HEK293 (cell line): ENCODE measurements around the gene PHF13.

Experiments
- EGR2 ChIP-seq: fragments of 450-650 bp; formaldehyde crosslinking; IDR thresholded peaks from 2 replicates; pipeline ENCODE4 v1.5.1; 2016; ENCODE audit warnings: low read depth, missing biosample characterization, missing genetic modification characterization
- HOXD13 ChIP-seq: sonication (generic); formaldehyde crosslinking; IDR thresholded peaks from 2 replicates; pipeline ENCODE4 v1.8.0; 2022; ENCODE audit warnings: missing genetic modification reagents, borderline replicate concordance
- KLF9 ChIP-seq: fragments of 450-650 bp; formaldehyde crosslinking; IDR thresholded peaks from 2 replicates; pipeline ENCODE4 v1.5.1; 2016; ENCODE audit warnings: missing biosample characterization, missing genetic modification characterization, low read depth
- MZF1 ChIP-seq: fragments of 450-650 bp; formaldehyde crosslinking; IDR thresholded peaks from 2 replicates; pipeline ENCODE4 v1.5.1; 2017; ENCODE audit warnings: missing biosample characterization, missing genetic modification characterization, borderline replicate concordance
- REPIN1 ChIP-seq: fragments of 450-650 bp; formaldehyde crosslinking; IDR thresholded peaks from 2 replicates; pipeline ENCODE4 v1.5.1; 2017; ENCODE audit warnings: missing biosample characterization, missing genetic modification characterization, low read depth
- TRIM28 ChIP-seq: IDR thresholded peaks from 2 replicates; pipeline ENCODE4 v1.6.1; 2011; ENCODE audit warnings: low read length, control low read depth, borderline replicate concordance
- ZBTB20 ChIP-seq: fragments of 450-650 bp; formaldehyde crosslinking; IDR thresholded peaks from 2 replicates; pipeline ENCODE4 v1.5.1; 2016; ENCODE audit warnings: missing biosample characterization, missing genetic modification characterization
- ZBTB48 ChIP-seq: fragments of 450-650 bp; formaldehyde crosslinking; IDR thresholded peaks from 2 replicates; pipeline ENCODE4 v1.5.1; 2016; ENCODE audit warnings: missing biosample characterization, missing genetic modification characterization
- ZEB2 ChIP-seq: fragments of 450-650 bp; formaldehyde crosslinking; IDR thresholded peaks from 2 replicates; pipeline ENCODE4 v1.5.1; 2016; ENCODE audit warnings: missing biosample characterization, missing genetic modification characterization
- ZNF175 ChIP-seq: fragments of 450-650 bp; formaldehyde crosslinking; IDR thresholded peaks from 2 replicates; pipeline ENCODE4 v1.5.1; 2016; ENCODE audit warnings: missing biosample characterization, missing genetic modification characterization
- ZNF221 ChIP-seq: fragments of 450-650 bp; formaldehyde crosslinking; IDR thresholded peaks from 2 replicates; pipeline ENCODE4 v1.5.1; 2017; ENCODE audit warnings: missing biosample characterization, missing genetic modification characterization, borderline replicate concordance
- ZNF23 ChIP-seq: fragments of 450-650 bp; formaldehyde crosslinking; IDR thresholded peaks from 2 replicates; pipeline ENCODE4 v1.5.1; 2016; ENCODE audit warnings: missing biosample characterization, missing genetic modification characterization, borderline replicate concordance
- ZNF248 ChIP-seq: fragments of 450-650 bp; formaldehyde crosslinking; IDR thresholded peaks from 2 replicates; pipeline ENCODE4 v1.5.1; 2017; ENCODE audit warnings: missing biosample characterization, missing genetic modification characterization
- ZNF292 ChIP-seq: fragments of 450-650 bp; formaldehyde crosslinking; IDR thresholded peaks from 2 replicates; pipeline ENCODE4 v1.5.1; 2016; ENCODE audit warnings: low read depth, missing biosample characterization, missing genetic modification characterization, borderline replicate concordance
- ZNF311 ChIP-seq: fragments of 450-650 bp; formaldehyde crosslinking; IDR thresholded peaks from 2 replicates; pipeline ENCODE4 v1.5.1; 2017; ENCODE audit warnings: missing biosample characterization, missing genetic modification characterization, borderline replicate concordance
- ZNF335 ChIP-seq: fragments of 450-650 bp; formaldehyde crosslinking; conservative IDR thresholded peaks from 2 replicates; pipeline ENCODE4 v1.5.1; 2016; ENCODE audit warnings: missing biosample characterization, missing genetic modification characterization
- ZNF354C ChIP-seq: fragments of 450-650 bp; formaldehyde crosslinking; IDR thresholded peaks from 2 replicates; pipeline ENCODE4 v1.5.1; 2016; ENCODE audit warnings: missing biosample characterization, missing genetic modification characterization, low read depth, borderline replicate concordance
- ZNF394 ChIP-seq: fragments of 450-650 bp; formaldehyde crosslinking; IDR thresholded peaks from 2 replicates; pipeline ENCODE4 v1.5.1; 2016; ENCODE audit warnings: missing biosample characterization, missing genetic modification characterization, mild to moderate bottlenecking, moderate library complexity, borderline replicate concordance
- ZNF423 ChIP-seq: fragments of 450-650 bp; formaldehyde crosslinking; IDR thresholded peaks from 2 replicates; pipeline ENCODE4 v1.5.1; 2016; ENCODE audit warnings: missing biosample characterization, missing genetic modification characterization
- ZNF585B ChIP-seq: fragments of 450-650 bp; formaldehyde crosslinking; IDR thresholded peaks from 2 replicates; pipeline ENCODE4 v1.5.1; 2016; ENCODE audit warnings: missing biosample characterization, missing genetic modification characterization
- ZNF76 ChIP-seq: fragments of 450-650 bp; formaldehyde crosslinking; IDR thresholded peaks from 2 replicates; pipeline ENCODE4; 2016; ENCODE audit warnings: low read depth, missing biosample characterization, missing genetic modification characterization, borderline replicate concordance
- ZNF791 ChIP-seq: fragments of 450-650 bp; formaldehyde crosslinking; IDR thresholded peaks from 2 replicates; pipeline ENCODE4 v1.5.1; 2016; ENCODE audit warnings: missing biosample characterization, missing genetic modification characterization
- ZSCAN30 ChIP-seq: fragments of 450-650 bp; IDR thresholded peaks from 2 replicates; pipeline ENCODE4 v1.5.1; 2018; ENCODE audit warnings: missing biosample characterization, mild to moderate bottlenecking, missing genetic modification characterization, moderate library complexity
- TF ChIP-seq, protein P1 (sequence below): fragments of 450-650 bp; formaldehyde crosslinking; optimal IDR thresholded peaks from 2 replicates; pipeline ENCODE3; 2016; ENCODE audit warnings: missing biosample characterization, mild to moderate bottlenecking, missing genetic modification characterization
- TF ChIP-seq, protein P2 (sequence below): fragments of 450-650 bp; formaldehyde crosslinking; IDR thresholded peaks from 2 replicates; pipeline ENCODE4 v1.5.1; 2017; ENCODE audit warnings: missing biosample characterization, missing genetic modification characterization
- TF ChIP-seq, protein P3 (sequence below): fragments of 450-650 bp; formaldehyde crosslinking; IDR thresholded peaks from 2 replicates; pipeline ENCODE4 v1.5.1; 2016; ENCODE audit warnings: missing biosample characterization, missing genetic modification characterization
- TF ChIP-seq, protein P4 (sequence below): fragments of 450-650 bp; formaldehyde crosslinking; IDR thresholded peaks from 2 replicates; pipeline ENCODE4 v1.5.1; 2016; ENCODE audit warnings: missing biosample characterization, missing genetic modification characterization
- TF ChIP-seq, protein P5 (sequence below): fragments of 450-650 bp; formaldehyde crosslinking; IDR thresholded peaks from 2 replicates; pipeline ENCODE4 v1.5.1; 2017; ENCODE audit warnings: missing biosample characterization, mild to moderate bottlenecking, missing genetic modification characterization, moderate library complexity
- TF ChIP-seq, protein P6 (sequence below): fragments of 450-650 bp; formaldehyde crosslinking; IDR thresholded peaks from 2 replicates; pipeline ENCODE4 v1.5.1; 2017; ENCODE audit warnings: missing biosample characterization, missing genetic modification characterization
- TF ChIP-seq, protein P7 (sequence below): fragments of 450-650 bp; formaldehyde crosslinking; IDR thresholded peaks from 2 replicates; pipeline ENCODE4 v1.5.1; 2016; ENCODE audit warnings: missing biosample characterization, missing genetic modification characterization

Gene PHF13

DNA sequence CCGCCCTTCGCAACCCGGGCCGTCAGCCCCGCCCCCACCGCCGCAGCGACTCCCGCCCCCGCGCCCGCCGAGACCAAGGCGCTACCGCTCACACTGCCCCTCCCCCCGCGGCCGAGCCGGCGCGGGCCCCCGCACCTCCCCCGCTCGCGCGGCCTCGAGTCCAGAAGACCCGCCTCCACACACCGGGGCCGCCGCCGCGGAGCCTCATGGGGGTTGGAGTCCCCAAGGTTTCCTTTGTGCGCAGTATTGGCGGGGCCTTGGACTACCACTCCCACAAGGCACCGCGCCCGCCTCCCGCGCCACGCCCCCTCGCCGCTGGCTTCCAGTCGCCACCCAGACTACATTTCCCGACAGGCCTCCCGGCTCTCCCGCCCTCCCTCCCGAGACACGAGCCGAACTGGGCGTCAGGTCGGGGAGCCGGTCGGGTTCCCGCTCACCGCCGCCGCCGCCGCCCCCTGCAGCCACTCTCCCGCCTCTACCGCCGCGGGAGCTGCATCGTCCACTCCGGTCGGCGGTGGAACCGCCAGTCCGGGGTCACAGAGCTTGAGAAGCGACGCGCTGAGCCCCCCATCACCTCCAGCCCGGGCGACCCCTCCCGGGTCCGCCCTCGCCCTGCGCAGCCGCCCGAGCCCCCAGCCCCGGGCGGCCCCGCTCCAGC, at the start of gene PHF13 (continued):
- TF ChIP-seq EGR2 (tag by site-specific recombination) (peak; percentile 87), ZNF248 (tag by site-specific recombination) (no peak), MZF1 (no peak), ZNF423 (tag by site-specific recombination) (no peak), TRIM28 (no peak), ZEB2 (tag by site-specific recombination) (peak; percentile 93), KLF9 (tag by site-specific recombination) (peak; percentile 99), ZBTB20 (peak; percentile 92), HOXD13 (no peak), ZNF292 (tag by site-specific recombination) (no peak), ZNF354C (tag by site-specific recombination) (no peak), ZNF23 (tag by site-specific recombination) (no peak), ZNF175 (tag by site-specific recombination) (no peak), ZNF585B (tag by site-specific recombination) (no peak), ZSCAN30 (tag by site-specific recombination) (peak; percentile 30; the same call in 1 of the 2 replicates), ZBTB48 (tag by site-specific recombination) (0 out of 2 replicates have a peak, but pooled peaks have one; percentile 11), ZNF76 (peak; percentile 99), ZNF791 (tag by site-specific recombination) (no peak), ZNF394 (tag by site-specific recombination) (no peak), ZNF221 (no peak), ZNF311 (no peak), ZNF335 (tag by site-specific recombination) (peak; percentile 67), REPIN1 (no peak)
- TF ChIP-seq, protein P1, sequence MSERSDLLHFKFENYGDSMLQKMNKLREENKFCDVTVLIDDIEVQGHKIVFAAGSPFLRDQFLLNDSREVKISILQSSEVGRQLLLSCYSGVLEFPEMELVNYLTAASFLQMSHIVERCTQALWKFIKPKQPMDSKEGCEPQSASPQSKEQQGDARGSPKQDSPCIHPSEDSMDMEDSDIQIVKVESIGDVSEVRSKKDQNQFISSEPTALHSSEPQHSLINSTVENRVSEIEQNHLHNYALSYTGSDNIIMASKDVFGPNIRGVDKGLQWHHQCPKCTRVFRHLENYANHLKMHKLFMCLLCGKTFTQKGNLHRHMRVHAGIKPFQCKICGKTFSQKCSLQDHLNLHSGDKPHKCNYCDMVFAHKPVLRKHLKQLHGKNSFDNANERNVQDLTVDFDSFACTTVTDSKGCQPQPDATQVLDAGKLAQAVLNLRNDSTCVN (tag by site-specific recombination) = peak; percentile 97
- TF ChIP-seq, protein P2, sequence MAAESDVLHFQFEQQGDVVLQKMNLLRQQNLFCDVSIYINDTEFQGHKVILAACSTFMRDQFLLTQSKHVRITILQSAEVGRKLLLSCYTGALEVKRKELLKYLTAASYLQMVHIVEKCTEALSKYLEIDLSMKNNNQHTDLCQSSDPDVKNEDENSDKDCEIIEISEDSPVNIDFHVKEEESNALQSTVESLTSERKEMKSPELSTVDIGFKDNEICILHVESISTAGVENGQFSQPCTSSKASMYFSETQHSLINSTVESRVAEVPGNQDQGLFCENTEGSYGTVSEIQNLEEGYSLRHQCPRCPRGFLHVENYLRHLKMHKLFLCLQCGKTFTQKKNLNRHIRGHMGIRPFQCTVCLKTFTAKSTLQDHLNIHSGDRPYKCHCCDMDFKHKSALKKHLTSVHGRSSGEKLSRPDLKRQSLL (tag by site-specific recombination) = peak; percentile 94
- TF ChIP-seq, protein P3, sequence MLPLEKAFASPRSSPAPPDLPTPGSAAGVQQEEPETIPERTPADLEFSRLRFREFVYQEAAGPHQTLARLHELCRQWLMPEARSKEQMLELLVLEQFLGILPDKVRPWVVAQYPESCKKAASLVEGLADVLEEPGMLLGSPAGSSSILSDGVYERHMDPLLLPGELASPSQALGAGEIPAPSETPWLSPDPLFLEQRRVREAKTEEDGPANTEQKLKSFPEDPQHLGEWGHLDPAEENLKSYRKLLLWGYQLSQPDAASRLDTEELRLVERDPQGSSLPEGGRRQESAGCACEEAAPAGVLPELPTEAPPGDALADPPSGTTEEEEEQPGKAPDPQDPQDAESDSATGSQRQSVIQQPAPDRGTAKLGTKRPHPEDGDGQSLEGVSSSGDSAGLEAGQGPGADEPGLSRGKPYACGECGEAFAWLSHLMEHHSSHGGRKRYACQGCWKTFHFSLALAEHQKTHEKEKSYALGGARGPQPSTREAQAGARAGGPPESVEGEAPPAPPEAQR (tag by site-specific recombination) = no peak
- TF ChIP-seq, protein P4, sequence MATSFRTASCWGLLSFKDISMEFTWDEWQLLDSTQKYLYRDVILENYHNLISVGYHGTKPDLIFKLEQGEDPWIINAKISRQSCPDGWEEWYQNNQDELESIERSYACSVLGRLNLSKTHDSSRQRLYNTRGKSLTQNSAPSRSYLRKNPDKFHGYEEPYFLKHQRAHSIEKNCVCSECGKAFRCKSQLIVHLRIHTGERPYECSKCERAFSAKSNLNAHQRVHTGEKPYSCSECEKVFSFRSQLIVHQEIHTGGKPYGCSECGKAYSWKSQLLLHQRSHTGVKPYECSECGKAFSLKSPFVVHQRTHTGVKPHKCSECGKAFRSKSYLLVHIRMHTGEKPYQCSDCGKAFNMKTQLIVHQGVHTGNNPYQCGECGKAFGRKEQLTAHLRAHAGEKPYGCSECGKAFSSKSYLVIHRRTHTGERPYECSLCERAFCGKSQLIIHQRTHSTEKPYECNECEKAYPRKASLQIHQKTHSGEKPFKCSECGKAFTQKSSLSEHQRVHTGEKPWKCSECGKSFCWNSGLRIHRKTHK (tag by site-specific recombination) = no peak
- TF ChIP-seq, protein P5, sequence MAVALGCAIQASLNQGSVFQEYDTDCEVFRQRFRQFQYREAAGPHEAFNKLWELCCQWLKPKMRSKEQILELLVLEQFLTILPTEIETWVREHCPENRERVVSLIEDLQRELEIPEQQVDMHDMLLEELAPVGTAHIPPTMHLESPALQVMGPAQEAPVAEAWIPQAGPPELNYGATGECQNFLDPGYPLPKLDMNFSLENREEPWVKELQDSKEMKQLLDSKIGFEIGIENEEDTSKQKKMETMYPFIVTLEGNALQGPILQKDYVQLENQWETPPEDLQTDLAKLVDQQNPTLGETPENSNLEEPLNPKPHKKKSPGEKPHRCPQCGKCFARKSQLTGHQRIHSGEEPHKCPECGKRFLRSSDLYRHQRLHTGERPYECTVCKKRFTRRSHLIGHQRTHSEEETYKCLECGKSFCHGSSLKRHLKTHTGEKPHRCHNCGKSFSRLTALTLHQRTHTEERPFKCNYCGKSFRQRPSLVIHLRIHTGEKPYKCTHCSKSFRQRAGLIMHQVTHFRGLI = 0 out of 2 replicates have a peak, but pooled peaks have one; percentile 50
- TF ChIP-seq, protein P6, sequence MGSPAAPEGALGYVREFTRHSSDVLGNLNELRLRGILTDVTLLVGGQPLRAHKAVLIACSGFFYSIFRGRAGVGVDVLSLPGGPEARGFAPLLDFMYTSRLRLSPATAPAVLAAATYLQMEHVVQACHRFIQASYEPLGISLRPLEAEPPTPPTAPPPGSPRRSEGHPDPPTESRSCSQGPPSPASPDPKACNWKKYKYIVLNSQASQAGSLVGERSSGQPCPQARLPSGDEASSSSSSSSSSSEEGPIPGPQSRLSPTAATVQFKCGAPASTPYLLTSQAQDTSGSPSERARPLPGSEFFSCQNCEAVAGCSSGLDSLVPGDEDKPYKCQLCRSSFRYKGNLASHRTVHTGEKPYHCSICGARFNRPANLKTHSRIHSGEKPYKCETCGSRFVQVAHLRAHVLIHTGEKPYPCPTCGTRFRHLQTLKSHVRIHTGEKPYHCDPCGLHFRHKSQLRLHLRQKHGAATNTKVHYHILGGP = no peak
- TF ChIP-seq, protein P7, sequence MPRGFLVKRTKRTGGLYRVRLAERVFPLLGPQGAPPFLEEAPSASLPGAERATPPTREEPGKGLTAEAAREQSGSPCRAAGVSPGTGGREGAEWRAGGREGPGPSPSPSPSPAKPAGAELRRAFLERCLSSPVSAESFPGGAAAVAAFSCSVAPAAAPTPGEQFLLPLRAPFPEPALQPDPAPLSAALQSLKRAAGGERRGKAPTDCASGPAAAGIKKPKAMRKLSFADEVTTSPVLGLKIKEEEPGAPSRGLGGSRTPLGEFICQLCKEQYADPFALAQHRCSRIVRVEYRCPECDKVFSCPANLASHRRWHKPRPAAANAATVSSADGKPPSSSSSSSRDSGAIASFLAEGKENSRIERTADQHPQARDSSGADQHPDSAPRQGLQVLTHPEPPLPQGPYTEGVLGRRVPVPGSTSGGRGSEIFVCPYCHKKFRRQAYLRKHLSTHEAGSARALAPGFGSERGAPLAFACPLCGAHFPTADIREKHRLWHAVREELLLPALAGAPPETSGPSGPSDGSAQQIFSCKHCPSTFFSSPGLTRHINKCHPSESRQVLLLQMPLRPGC (tag by site-specific recombination) = no peak
